H9 (cell line): Measurements from ENCODE around the gene DLG2. TPM values are rescaled to one million over a fixed set of nuclear protein-coding genes. Genes with fewer than 3 reads are reported as not detected.

Experiments
- DNase-seq: peaks from one replicate; pipeline ENCODE4 v3.0.0-alpha.2; 2017
- H2AFZ ChIP-seq: one replicate; pipeline ENCODE4 v1.6.1; 2013; ENCODE audit warnings: mild to moderate bottlenecking, low read length, control low read depth, moderate library complexity
- H2AK5ac ChIP-seq: 2 replicates; pipeline ENCODE4 v1.6.1; 2013; ENCODE audit warnings: low read length, control low read depth, mixed read lengths; ENCODE audit not compliant: insufficient read length
- H2BK120ac ChIP-seq: one replicate; pipeline ENCODE4 v1.6.1; 2013; ENCODE audit warnings: low read depth, mild to moderate bottlenecking, low read length, control low read depth, inconsistent platforms; ENCODE audit not compliant: poor library complexity, severe bottlenecking
- H2BK12ac ChIP-seq: 2 replicates; pipeline ENCODE4 v1.6.1; 2013; ENCODE audit warnings: low read length, control low read depth, mixed read lengths, low read depth; ENCODE audit not compliant: insufficient read length
- H2BK15ac ChIP-seq: 2 replicates; pipeline ENCODE4 v1.6.1; 2013; ENCODE audit warnings: low read depth, low read length, control low read depth
- H2BK20ac ChIP-seq: one replicate; pipeline ENCODE4 v1.6.1; 2013; ENCODE audit warnings: low read depth, mild to moderate bottlenecking, low read length, control low read depth, inconsistent platforms; ENCODE audit not compliant: poor library complexity, severe bottlenecking
- H2BK5ac ChIP-seq: 2 replicates; pipeline ENCODE4 v1.6.1; 2013; ENCODE audit warnings: low read length, control low read depth, mixed read lengths; ENCODE audit not compliant: insufficient read length
- H3K14ac ChIP-seq: 2 replicates; pipeline ENCODE4 v1.6.1; 2013; ENCODE audit warnings: low read length, control low read depth; ENCODE audit not compliant: insufficient read depth
- H3K18ac ChIP-seq: 2 replicates; pipeline ENCODE4 v1.6.1; 2013; ENCODE audit warnings: low read depth, mild to moderate bottlenecking, mixed read lengths, low read length, control low read depth; ENCODE audit not compliant: insufficient read length
- H3K23ac ChIP-seq: 2 replicates; pipeline ENCODE4 v1.6.1; 2013; ENCODE audit warnings: low read length, control low read depth, mixed read lengths, low read depth; ENCODE audit not compliant: insufficient read length
- H3K23me2 ChIP-seq: 2 replicates; pipeline ENCODE4 v1.6.1; 2013; ENCODE audit warnings: low read depth, mild to moderate bottlenecking, mixed read lengths, low read length, control low read depth; ENCODE audit not compliant: insufficient read length, poor library complexity, severe bottlenecking
- H3K27ac ChIP-seq: 2 replicates; pipeline ENCODE4 v1.5.1; 2013; ENCODE audit warnings: low read length, control low read depth, mixed read lengths, low read depth; ENCODE audit not compliant: insufficient read length
- H3K27me3 ChIP-seq: 2 replicates; pipeline ENCODE4 v1.6.1; 2013; ENCODE audit warnings: low read length, control low read depth, inconsistent platforms; ENCODE audit not compliant: insufficient read depth
- H3K4ac ChIP-seq: 2 replicates; pipeline ENCODE4 v1.6.1; 2013; ENCODE audit warnings: low read depth, mild to moderate bottlenecking, control low read depth, inconsistent platforms, low read length, moderate library complexity
- H3K4me1 ChIP-seq: 2 replicates; pipeline ENCODE4 v1.6.1; 2013; ENCODE audit warnings: low read length, control low read depth, inconsistent platforms; ENCODE audit not compliant: insufficient read depth
- H3K4me2 ChIP-seq: 2 replicates; pipeline ENCODE4 v1.6.1; 2013; ENCODE audit warnings: low read length, control low read depth, mixed read lengths; ENCODE audit not compliant: insufficient read length, insufficient read depth
- H3K56ac ChIP-seq: 2 replicates; pipeline ENCODE4 v1.6.1; 2013; ENCODE audit warnings: low read depth, mild to moderate bottlenecking, mixed read lengths, low read length, control low read depth; ENCODE audit not compliant: insufficient read length
- H3K79me1 ChIP-seq: 2 replicates; pipeline ENCODE4 v1.6.1; 2013; ENCODE audit warnings: low read depth, mild to moderate bottlenecking, moderate library complexity, low read length, control low read depth, inconsistent platforms; ENCODE audit not compliant: insufficient read depth, poor library complexity, severe bottlenecking
- H3K79me2 ChIP-seq: 2 replicates; pipeline ENCODE4 v1.6.1; 2013; ENCODE audit warnings: low read length, control low read depth, inconsistent platforms; ENCODE audit not compliant: insufficient read depth
- H3K9ac ChIP-seq: 2 replicates; pipeline ENCODE4 v1.6.1; 2013; ENCODE audit warnings: low read length, control low read depth, mixed read lengths; ENCODE audit not compliant: insufficient read length; ENCODE audit errors: extremely low read depth
- H3K9me3 ChIP-seq: one replicate; pipeline ENCODE4 v1.6.1; 2013; ENCODE audit warnings: low read depth, low read length, inconsistent platforms; ENCODE audit not compliant: control insufficient read depth
- H3T11ph ChIP-seq: one replicate; pipeline ENCODE4 v1.6.1; 2013; ENCODE audit warnings: mild to moderate bottlenecking, low read length, control low read depth, inconsistent platforms
- H4K20me1 ChIP-seq: one replicate; pipeline ENCODE4 v1.6.1; 2013; ENCODE audit not compliant: control insufficient read depth, insufficient read length, insufficient read depth
- H4K5ac ChIP-seq: 2 replicates; pipeline ENCODE4 v1.6.1; 2013; ENCODE audit warnings: low read depth, mild to moderate bottlenecking, mixed read lengths, low read length, control low read depth; ENCODE audit not compliant: insufficient read length
- H4K8ac ChIP-seq: replicated peaks from 2 replicates; pipeline ENCODE4 v1.6.1; 2013; ENCODE audit warnings: low read length, control low read depth, mixed read lengths, low read depth; ENCODE audit not compliant: insufficient read length
- H4K91ac ChIP-seq: 2 replicates; pipeline ENCODE4 v1.6.1; 2013; ENCODE audit warnings: low read depth, mild to moderate bottlenecking, moderate library complexity, mixed read lengths, low read length, control low read depth; ENCODE audit not compliant: insufficient read length
- H3K27ac Mint-ChIP-seq, 3 experiments: 2 replicates in 2 of 3; 3 replicates in 1 of 3; pipeline ENCODE4 v1.8.0; 2020 to 2021; ENCODE audit warnings: mixed read lengths in 3 of 3, mild to moderate bottlenecking in 1 of 3, moderate library complexity in 1 of 3
- H3K27me3 Mint-ChIP-seq: 2 replicates; pipeline ENCODE4 v1.8.0; 2021; ENCODE audit warnings: low read depth, mild to moderate bottlenecking, moderate library complexity, mixed read lengths
- H3K36me3 Mint-ChIP-seq, 3 experiments: 2 replicates in 2 of 3; 3 replicates in 1 of 3; pipeline ENCODE4 v1.8.0; 2020 to 2021; ENCODE audit warnings: low read depth in 3 of 3, mixed read lengths in 3 of 3; ENCODE audit not compliant: insufficient read depth in 1 of 3
- H3K4me1 Mint-ChIP-seq, 2 experiments: 2 replicates each; pipeline ENCODE4 v1.8.0; 2020; ENCODE audit warnings: mixed read lengths in 2 of 2
- H3K4me3 Mint-ChIP-seq, 2 experiments: 2 replicates in 1 of 2; 3 replicates in 1 of 2; pipeline ENCODE4 v1.8.0; 2020 to 2021; ENCODE audit warnings: mild to moderate bottlenecking in 2 of 2, mixed read lengths in 2 of 2, moderate library complexity in 1 of 2
- H3K9me3 Mint-ChIP-seq, 2 experiments: 2 replicates in 1 of 2; 3 replicates in 1 of 2; pipeline ENCODE4 v1.8.0; 2020; ENCODE audit warnings: mild to moderate bottlenecking in 2 of 2, mixed read lengths in 2 of 2, moderate library complexity in 1 of 2
- CTCF ChIP-seq: fragments of 200-600 bp; sonication (generic); conservative IDR thresholded peaks from 3 replicates; pipeline ENCODE4 v1.8.0; 2021; ENCODE audit warnings: antibody characterized with exemption, mild to moderate bottlenecking
- total RNA-seq: library from RNA; stranded (reverse); gene quantifications from 2 replicates; pipeline ENCODE4 v1.2.1, GENCODE V29; 2021

Gene DLG2
- total RNA-seq, 1 experiment from 2014 or later: 8.0 TPM

- H3K56ac ChIP-seq: no peak overlapping the region
- H3K4ac ChIP-seq: no peak overlapping the region
- no peak overlapping the region for H2BK120ac ChIP-seq
- no peaks in the 10 kb centered on the region for H3K9me3 Mint-ChIP-seq
- no peak overlapping the region for H2BK20ac ChIP-seq
- no peaks in the 10 kb centered on the region for H3K79me2 ChIP-seq
- no peak overlapping the region for H2AFZ ChIP-seq
- no peak overlapping the region for H2BK5ac ChIP-seq
- no peaks in the 10 kb centered on the region for H3K79me1 ChIP-seq
- no peak overlapping the region for H3K27ac ChIP-seq
- H3K4me3 Mint-ChIP-seq: no peak overlapping the region
- H2AK5ac ChIP-seq: no peak overlapping the region
- H4K8ac ChIP-seq: no peak overlapping the region
- H4K20me1 ChIP-seq: no peaks in the 10 kb centered on the region
- TF ChIP-seq CTCF: no peak
- no peak for DNase-seq
- H3K23ac ChIP-seq: no peak overlapping the region
- peaks cover 13 to 15% of the 10 kb centered on the region in 2 experiments for H3K4me1 Mint-ChIP-seq
- no peak overlapping the region for H3K18ac ChIP-seq
- H3K27ac Mint-ChIP-seq: no peak overlapping the region
- H3K23me2 ChIP-seq: no peaks in the 10 kb centered on the region
- no peak overlapping the region for H3T11ph ChIP-seq
- H3K27me3 ChIP-seq: no peaks in the 10 kb centered on the region
- H4K91ac ChIP-seq: no peak overlapping the region
- H3K4me2 ChIP-seq: no peak overlapping the region
- H3K36me3 Mint-ChIP-seq: no peaks in the 10 kb centered on the region
- H2BK15ac ChIP-seq: no peak overlapping the region
- H2BK12ac ChIP-seq: no peak overlapping the region
- H3K4me1 ChIP-seq: peaks cover 3% of the 10 kb centered on the region; the same call in 1 of the 2 replicates
- H3K27me3 Mint-ChIP-seq: no peaks in the 10 kb centered on the region
- no peak overlapping the region for H3K9ac ChIP-seq
- no peaks in the 10 kb centered on the region for H3K9me3 ChIP-seq
- H3K14ac ChIP-seq: no peak overlapping the region
- H4K5ac ChIP-seq: no peak overlapping the region
These were observed 1150.6 kb downstream of the DLG2 start for GRCh38 chr11:84476581-84476980.
